GM23248 (cell line): ENCODE measurements around the gene HMGCL.

Source experiments
- EZH2 ChIP-seq: fragments of 200-600 bp; sonication (generic); IDR thresholded peaks from 2 replicates; pipeline ENCODE4 v1.6.1; 2018; ENCODE audit warnings: antibody characterized with exemption, mild to moderate bottlenecking; ENCODE audit not compliant: insufficient read depth, poor library complexity, severe bottlenecking
- EZH2phosphoT487 ChIP-seq: fragments of 200-600 bp; sonication (generic); IDR thresholded peaks from 2 replicates; pipeline ENCODE4 v1.6.1; 2018; ENCODE audit warnings: antibody characterized with exemption, moderate library complexity, mild to moderate bottlenecking, low read depth; ENCODE audit not compliant: insufficient read depth

- TF ChIP-seq EZH2phosphoT487 (no peak), EZH2 (no peak)
Measured at GRCh38 chr1:23872421-23872820, 47.2 kb upstream of the HMGCL start.
